ENCODE data around the gene TNFSF13B. TPM values are rescaled to one million over a fixed set of nuclear protein-coding genes. Genes with fewer than 3 reads are reported as not detected.
A peak's percentile ranks its signal among the peaks of the same experiment; 100 is the strongest.

TNFSF13B gene, protein sequence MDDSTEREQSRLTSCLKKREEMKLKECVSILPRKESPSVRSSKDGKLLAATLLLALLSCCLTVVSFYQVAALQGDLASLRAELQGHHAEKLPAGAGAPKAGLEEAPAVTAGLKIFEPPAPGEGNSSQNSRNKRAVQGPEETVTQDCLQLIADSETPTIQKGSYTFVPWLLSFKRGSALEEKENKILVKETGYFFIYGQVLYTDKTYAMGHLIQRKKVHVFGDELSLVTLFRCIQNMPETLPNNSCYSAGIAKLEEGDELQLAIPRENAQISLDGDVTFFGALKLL
- 1 to 10 TPM in 1 of 4 donors, under 1 TPM in 3; 0.38 to 2.5 (median 0.69) TPM for total RNA-seq

DNA sequence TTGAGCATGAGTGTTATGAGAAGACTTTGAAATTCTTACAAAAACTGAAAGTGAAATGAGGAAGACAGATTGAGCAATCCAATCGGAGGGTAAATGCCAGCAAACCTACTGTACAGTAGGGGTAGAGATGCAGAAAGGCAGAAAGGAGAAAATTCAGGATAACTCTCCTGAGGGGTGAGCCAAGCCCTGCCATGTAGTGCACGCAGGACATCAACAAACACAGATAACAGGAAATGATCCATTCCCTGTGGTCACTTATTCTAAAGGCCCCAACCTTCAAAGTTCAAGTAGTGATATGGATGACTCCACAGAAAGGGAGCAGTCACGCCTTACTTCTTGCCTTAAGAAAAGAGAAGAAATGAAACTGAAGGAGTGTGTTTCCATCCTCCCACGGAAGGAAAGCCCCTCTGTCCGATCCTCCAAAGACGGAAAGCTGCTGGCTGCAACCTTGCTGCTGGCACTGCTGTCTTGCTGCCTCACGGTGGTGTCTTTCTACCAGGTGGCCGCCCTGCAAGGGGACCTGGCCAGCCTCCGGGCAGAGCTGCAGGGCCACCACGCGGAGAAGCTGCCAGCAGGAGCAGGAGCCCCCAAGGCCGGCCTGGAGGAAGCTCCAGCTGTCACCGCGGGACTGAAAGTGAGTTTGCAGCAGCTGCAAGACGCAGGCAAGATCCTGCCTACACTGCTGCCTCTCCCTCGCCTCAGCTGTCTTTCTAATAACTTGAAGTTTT, at the start of gene TNFSF13B:
Gene TNFSF13B, plus strand, starts transcription at position 118 of the 728 bp plus-strand sequence. Its CDS starts 178 bp downstream, at position 296.
- DNase-seq (ENCODE audit: low spot score in 2 of 2) = peak in 1 of 2 donors; percentile 85
- intact Hi-C loops (cut with DNase I; ENCODE audit: low total_unique reads) = no loop called here
- TF ChIP-seq, protein P1, sequence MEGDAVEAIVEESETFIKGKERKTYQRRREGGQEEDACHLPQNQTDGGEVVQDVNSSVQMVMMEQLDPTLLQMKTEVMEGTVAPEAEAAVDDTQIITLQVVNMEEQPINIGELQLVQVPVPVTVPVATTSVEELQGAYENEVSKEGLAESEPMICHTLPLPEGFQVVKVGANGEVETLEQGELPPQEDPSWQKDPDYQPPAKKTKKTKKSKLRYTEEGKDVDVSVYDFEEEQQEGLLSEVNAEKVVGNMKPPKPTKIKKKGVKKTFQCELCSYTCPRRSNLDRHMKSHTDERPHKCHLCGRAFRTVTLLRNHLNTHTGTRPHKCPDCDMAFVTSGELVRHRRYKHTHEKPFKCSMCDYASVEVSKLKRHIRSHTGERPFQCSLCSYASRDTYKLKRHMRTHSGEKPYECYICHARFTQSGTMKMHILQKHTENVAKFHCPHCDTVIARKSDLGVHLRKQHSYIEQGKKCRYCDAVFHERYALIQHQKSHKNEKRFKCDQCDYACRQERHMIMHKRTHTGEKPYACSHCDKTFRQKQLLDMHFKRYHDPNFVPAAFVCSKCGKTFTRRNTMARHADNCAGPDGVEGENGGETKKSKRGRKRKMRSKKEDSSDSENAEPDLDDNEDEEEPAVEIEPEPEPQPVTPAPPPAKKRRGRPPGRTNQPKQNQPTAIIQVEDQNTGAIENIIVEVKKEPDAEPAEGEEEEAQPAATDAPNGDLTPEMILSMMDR (IDR thresholded peaks at IDR 0.05) = no peak
- TF ChIP-seq POLR2A (IDR thresholded peaks at IDR 0.05) = no peak
- H3K4me3 ChIP-seq (ENCODE audit: low read depth, poor library complexity, severe bottlenecking) = peak within 1 kb of the TSS; percentile 19
- WGBS, 2 donors = 6 to 18% methylated on average over 16 of the region's 16 CpGs

DNA sequence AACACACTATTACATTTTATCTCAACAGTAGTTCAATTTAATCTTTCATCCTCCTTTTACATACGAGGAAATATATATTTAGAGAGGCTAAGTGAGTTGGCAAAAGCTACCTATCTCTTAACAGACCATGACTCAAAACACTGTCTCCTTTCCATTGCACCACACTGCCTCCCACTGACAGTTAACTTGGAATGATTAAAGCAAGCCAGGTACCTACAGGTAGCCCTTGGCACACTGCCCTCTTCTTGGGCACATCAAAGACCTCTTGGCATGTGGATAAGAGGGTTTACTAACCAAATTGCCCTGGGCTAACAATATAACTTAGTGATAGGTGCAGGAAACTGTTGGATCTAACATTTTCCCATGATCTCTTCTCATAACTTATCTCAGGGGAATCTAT, 49.5 kb upstream of the TNFSF13B start:
- no peak for DNase-seq (ENCODE audit: low spot score in 2 of 2)
- no peak overlapping the region for H3K4me3 ChIP-seq (ENCODE audit: low read depth, poor library complexity, severe bottlenecking)
- intact Hi-C loops (cut with DNase I; ENCODE audit: low total_unique reads) = no loop called here
- TF ChIP-seq, protein P1 (IDR thresholded peaks at IDR 0.05) = no peak
- no peak for TF ChIP-seq POLR2A (IDR thresholded peaks at IDR 0.05)
- 26 to 27% methylated on average over 1 of the region's 1 CpG for WGBS, 2 donors

DNA sequence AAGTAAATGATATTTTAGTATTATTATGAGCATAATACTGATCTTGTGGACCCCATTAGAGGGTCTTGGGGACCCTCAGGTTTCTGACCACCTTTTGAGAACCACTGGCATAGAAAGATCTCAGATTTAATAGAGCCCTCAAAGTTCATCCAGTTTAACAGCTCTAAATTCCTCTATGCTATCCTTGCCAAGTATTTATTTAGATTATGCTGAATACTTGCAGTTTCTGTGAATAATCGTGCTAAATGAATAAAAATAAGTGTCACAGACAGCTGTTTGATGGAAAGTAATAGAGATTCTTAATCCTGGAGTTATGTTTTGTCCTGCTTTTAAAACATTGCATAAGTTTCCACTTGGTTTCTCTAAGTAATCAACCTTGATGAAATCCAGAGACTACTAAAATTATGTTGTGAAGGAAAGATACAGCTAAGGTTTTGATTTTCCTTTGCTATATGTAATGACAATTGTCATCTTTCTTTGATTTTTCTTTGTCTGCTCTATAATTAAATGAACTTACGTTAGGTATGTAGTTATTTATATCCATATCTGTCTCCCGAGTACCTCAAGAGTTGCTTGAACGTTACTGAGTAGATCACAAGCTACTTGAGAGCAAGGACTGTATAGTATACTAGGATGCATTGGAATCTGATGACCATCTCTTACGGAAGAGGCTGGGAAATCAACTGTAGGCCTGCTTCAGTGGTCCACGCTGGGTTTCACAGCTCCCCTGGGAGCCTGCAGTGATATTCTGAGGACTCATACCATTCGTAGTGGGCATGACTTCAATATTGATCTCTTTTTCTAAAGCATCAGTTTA, 45.6 kb upstream of the TNFSF13B start:
- no peak for DNase-seq (ENCODE audit: low spot score in 2 of 2)
- intact Hi-C loops (cut with DNase I; ENCODE audit: low total_unique reads) = no loop called here
- no peak for TF ChIP-seq POLR2A (IDR thresholded peaks at IDR 0.05)
- TF ChIP-seq, protein P1 (IDR thresholded peaks at IDR 0.05) = no peak
- 70 to 75% methylated on average over 7 of the region's 7 CpGs for WGBS, 2 donors
- H3K4me3 ChIP-seq (ENCODE audit: low read depth, poor library complexity, severe bottlenecking) = no peak overlapping the region

DNA sequence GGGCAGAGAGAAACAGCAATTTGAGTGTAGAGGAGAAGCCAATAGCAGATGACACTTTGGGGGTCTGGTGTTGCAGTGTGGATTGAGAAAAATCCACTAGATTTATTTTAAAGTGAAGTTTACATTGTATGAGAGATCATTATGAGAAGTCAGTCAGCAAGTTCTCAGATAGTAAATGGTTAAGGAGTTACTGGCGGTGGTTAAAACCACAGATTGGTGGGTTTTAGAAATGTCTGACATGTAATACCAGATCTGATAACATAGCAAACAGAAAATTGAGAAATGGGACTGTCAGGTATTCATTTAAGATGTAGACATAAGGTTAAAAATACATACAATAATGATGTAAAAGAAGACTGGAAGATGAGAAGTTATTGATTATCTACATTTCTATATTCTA, 44.1 kb upstream of the TNFSF13B start:
- no peak overlapping the region for H3K4me3 ChIP-seq (ENCODE audit: low read depth, poor library complexity, severe bottlenecking)
- WGBS, 2 donors = 60 to 69% methylated on average over 1 of the region's 1 CpG
- DNase-seq (ENCODE audit: low spot score in 2 of 2) = no peak
- intact Hi-C loops (cut with DNase I; ENCODE audit: low total_unique reads) = no loop called here
- no peak for TF ChIP-seq POLR2A (IDR thresholded peaks at IDR 0.05)
- TF ChIP-seq, protein P1 (IDR thresholded peaks at IDR 0.05) = no peak

DNA sequence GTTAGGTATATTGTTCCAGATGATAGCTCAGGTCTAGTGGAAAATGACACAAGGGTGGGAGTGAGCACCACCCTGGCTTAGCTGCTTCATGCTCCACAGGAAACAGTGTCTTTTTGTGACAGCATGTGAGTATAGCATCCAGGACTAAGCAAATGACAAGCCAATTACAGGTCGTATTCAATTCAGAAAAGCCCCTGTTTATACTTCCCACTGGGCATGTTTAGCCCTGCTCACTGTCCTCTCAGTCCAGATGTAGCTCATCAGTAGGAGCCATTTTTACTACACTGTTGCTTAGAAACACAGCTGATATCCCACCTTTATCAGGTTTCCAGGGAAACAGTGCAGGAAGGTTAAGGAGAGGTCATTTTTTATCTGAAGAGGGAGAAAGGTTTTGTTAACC, 43.3 kb upstream of the TNFSF13B start:
- TF ChIP-seq POLR2A (IDR thresholded peaks at IDR 0.05) = no peak
- TF ChIP-seq, protein P1 (IDR thresholded peaks at IDR 0.05) = no peak
- H3K4me3 ChIP-seq (ENCODE audit: low read depth, poor library complexity, severe bottlenecking) = no peak overlapping the region
- no peak for DNase-seq (ENCODE audit: low spot score in 2 of 2)
- WGBS, 2 donors = 10 to 26% methylated on average over 1 of the region's 1 CpG
- intact Hi-C loops (cut with DNase I; ENCODE audit: low total_unique reads) = no loop called here
